HEK293 (cell line): ENCODE results near the gene C19orf18.

ENCODE experiments used
- CTCF ChIP-seq: fragments of 450-650 bp; formaldehyde crosslinking; IDR thresholded peaks from 2 replicates; pipeline ENCODE4 v1.5.1; 2016; ENCODE audit warnings: missing biosample characterization, missing genetic modification characterization
- RBAK ChIP-seq: fragments of 450-650 bp; formaldehyde crosslinking; IDR thresholded peaks from 2 replicates; pipeline ENCODE4 v1.5.1; 2016; ENCODE audit warnings: missing biosample characterization, missing genetic modification characterization
- ZNF133 ChIP-seq: fragments of 450-650 bp; formaldehyde crosslinking; IDR thresholded peaks from 2 replicates; pipeline ENCODE4 v1.5.1; 2016; ENCODE audit warnings: missing biosample characterization, missing genetic modification characterization
- ZNF19 ChIP-seq: fragments of 450-650 bp; formaldehyde crosslinking; IDR thresholded peaks from 2 replicates; pipeline ENCODE4; 2016; ENCODE audit warnings: missing biosample characterization, missing genetic modification characterization, low read depth
- ZNF280D ChIP-seq: fragments of 450-650 bp; formaldehyde crosslinking; IDR thresholded peaks from 2 replicates; pipeline ENCODE4 v1.5.1; 2016; ENCODE audit warnings: missing biosample characterization, missing genetic modification characterization
- ZNF37A ChIP-seq: fragments of 450-650 bp; IDR thresholded peaks from 2 replicates; pipeline ENCODE4 v1.5.1; 2018; ENCODE audit warnings: missing biosample characterization, missing genetic modification characterization
- ZNF416 ChIP-seq: fragments of 450-650 bp; formaldehyde crosslinking; IDR thresholded peaks from 2 replicates; pipeline ENCODE4 v1.5.1; 2016; ENCODE audit warnings: missing biosample characterization, missing genetic modification characterization
- ZNF521 ChIP-seq: fragments of 450-650 bp; formaldehyde crosslinking; IDR thresholded peaks from 2 replicates; pipeline ENCODE4 v1.5.1; 2017; ENCODE audit warnings: missing biosample characterization, mild to moderate bottlenecking, missing genetic modification characterization
- ZNF624 ChIP-seq: fragments of 450-650 bp; formaldehyde crosslinking; IDR thresholded peaks from 2 replicates; pipeline ENCODE4 v1.5.1; 2017; ENCODE audit warnings: missing biosample characterization, missing genetic modification characterization
- ZNF692 ChIP-seq: fragments of 450-650 bp; formaldehyde crosslinking; IDR thresholded peaks from 2 replicates; pipeline ENCODE4 v1.5.1; 2016; ENCODE audit warnings: missing biosample characterization, missing genetic modification characterization
- ZSCAN18 ChIP-seq: fragments of 450-650 bp; formaldehyde crosslinking; IDR thresholded peaks from 2 replicates; pipeline ENCODE4 v1.5.1; 2016; ENCODE audit warnings: missing biosample characterization, missing genetic modification characterization

- TF ChIP-seq ZNF521 (no peak), ZNF416 (tag by site-specific recombination) (no peak), ZNF624 (tag by site-specific recombination) (no peak), ZNF37A (tag by site-specific recombination) (no peak), ZNF19 (tag by site-specific recombination) (no peak), ZNF280D (tag by site-specific recombination) (peak; percentile 98), ZSCAN18 (no peak), RBAK (no peak), CTCF (tag by site-specific recombination) (no peak), ZNF133 (no peak), ZNF692 (peak; percentile 89)
Measured at GRCh38 chr19:58002384-58003173, 28.2 kb upstream of the C19orf18 start, which contains the start of gene ZNF606.
